Measurements from ENCODE around the gene TMEM263. TPM values are rescaled to one million over a fixed set of nuclear protein-coding genes. Genes with fewer than 3 reads are reported as not detected.

The TMEM263 gene
- total RNA-seq, 1 experiment from 2014 or later: 11.8 TPM

DNA sequence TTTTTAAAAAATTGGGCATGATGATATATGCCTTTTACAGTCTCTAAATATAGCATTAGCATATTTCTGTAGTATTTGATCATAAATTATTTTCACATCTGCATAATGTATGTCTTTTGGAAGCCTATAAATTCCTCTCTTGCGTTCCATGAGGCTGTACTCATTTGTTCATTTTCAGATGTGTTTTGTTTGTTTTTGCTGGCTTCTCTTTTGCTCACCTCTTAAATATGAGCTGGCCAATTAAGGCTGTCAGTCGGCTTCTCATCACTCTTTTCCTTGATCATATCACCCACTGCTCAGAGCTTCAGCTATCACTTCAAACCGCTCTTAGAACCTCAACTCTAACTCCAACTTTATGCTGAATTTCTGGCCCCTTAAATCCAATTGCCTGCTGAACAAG is 6.6 kb downstream of the TMEM263 start:
- WGBS (ENCODE audit: extremely low coverage, insufficient read length, low lambda C conversion rate): no CpG with 5 or more reads among the region's 3 CpGs
- H3K4me2 ChIP-seq (ENCODE audit: insufficient read depth, insufficient read length, low read length): no peak overlapping the region

More for the DNA sequence above, 6.6 kb downstream of the TMEM263 start:
- H4K8ac ChIP-seq (replicated peaks; ENCODE audit: insufficient read length, low read depth, low read length): no peak overlapping the region
- no peak overlapping the region for H4K91ac ChIP-seq (ENCODE audit: insufficient read length, low read depth, low read length)
- H3K79me1 ChIP-seq (ENCODE audit: insufficient read depth, low read depth, low read length, poor library complexity, severe bottlenecking): no peaks in the 10 kb centered on the region
- no peak overlapping the region for H3K18ac ChIP-seq (ENCODE audit: insufficient read length, low read depth, low read length)
- H3K4me1 ChIP-seq (ENCODE audit: insufficient read depth, low read length): no peaks in the 10 kb centered on the region
- no peak for DNase-seq
- no peaks in the 10 kb centered on the region for H3K9me3 ChIP-seq (ENCODE audit: control insufficient read depth, low read depth, low read length)
- H3K79me2 ChIP-seq (ENCODE audit: insufficient read depth, low read length): 0 out of 2 replicates have a peak, but pooled peaks cover 2% of the 10 kb centered on the region
- Mint-ChIP-seq H3K4me1 (peaks cover 6% of the 10 kb centered on the region in 2 experiments), H3K9me3 (no peaks in the 10 kb centered on the region), H3K4me3 (no peak overlapping the region), H3K27ac (no peak overlapping the region), H3K36me3 (ENCODE audit: insufficient read depth in 1 of 3, low read depth in 3 of 3) (peaks cover 0 to 4% (median 4%) of the 10 kb centered on the region in 3 experiments; a peak in 1 of 7 replicates), H3K27me3 (ENCODE audit: low read depth) (no peaks in the 10 kb centered on the region; the same call in 1 of the 2 replicates)
- no peak overlapping the region for H3T11ph ChIP-seq (ENCODE audit: low read length)
- no peak overlapping the region for H3K14ac ChIP-seq (ENCODE audit: insufficient read depth, low read length)
- no peak overlapping the region for H4K5ac ChIP-seq (ENCODE audit: insufficient read length, low read depth, low read length)
- H2BK5ac ChIP-seq (ENCODE audit: insufficient read length, low read length): no peak overlapping the region
- no peak overlapping the region for H3K27ac ChIP-seq (ENCODE audit: insufficient read length, low read depth, low read length)
- no peak overlapping the region for H3K4ac ChIP-seq (ENCODE audit: low read depth, low read length)
- no peaks in the 10 kb centered on the region for H4K20me1 ChIP-seq (ENCODE audit: control insufficient read depth, insufficient read depth, insufficient read length)
- H3K56ac ChIP-seq (ENCODE audit: insufficient read length, low read depth, low read length): no peak overlapping the region
- H2BK12ac ChIP-seq (ENCODE audit: insufficient read length, low read depth, low read length): no peak overlapping the region
- no peak overlapping the region for H3K23ac ChIP-seq (ENCODE audit: insufficient read length, low read depth, low read length)
- H2AK5ac ChIP-seq (ENCODE audit: insufficient read length, low read length): no peak overlapping the region
- H2BK20ac ChIP-seq (ENCODE audit: low read depth, low read length, poor library complexity, severe bottlenecking): no peak overlapping the region
- no peak overlapping the region for H2BK120ac ChIP-seq (ENCODE audit: low read depth, low read length, poor library complexity, severe bottlenecking)
- H3K23me2 ChIP-seq (ENCODE audit: insufficient read length, low read depth, low read length, poor library complexity, severe bottlenecking): no peaks in the 10 kb centered on the region
- no peak overlapping the region for H2BK15ac ChIP-seq (ENCODE audit: low read depth, low read length)
- no peak overlapping the region for H2AFZ ChIP-seq (ENCODE audit: low read length)
- no peak overlapping the region for H3K9ac ChIP-seq (ENCODE audit: extremely low read depth, insufficient read length, low read length)
- H3K27me3 ChIP-seq (ENCODE audit: insufficient read depth, low read length): no peaks in the 10 kb centered on the region
- TF ChIP-seq, protein P1, sequence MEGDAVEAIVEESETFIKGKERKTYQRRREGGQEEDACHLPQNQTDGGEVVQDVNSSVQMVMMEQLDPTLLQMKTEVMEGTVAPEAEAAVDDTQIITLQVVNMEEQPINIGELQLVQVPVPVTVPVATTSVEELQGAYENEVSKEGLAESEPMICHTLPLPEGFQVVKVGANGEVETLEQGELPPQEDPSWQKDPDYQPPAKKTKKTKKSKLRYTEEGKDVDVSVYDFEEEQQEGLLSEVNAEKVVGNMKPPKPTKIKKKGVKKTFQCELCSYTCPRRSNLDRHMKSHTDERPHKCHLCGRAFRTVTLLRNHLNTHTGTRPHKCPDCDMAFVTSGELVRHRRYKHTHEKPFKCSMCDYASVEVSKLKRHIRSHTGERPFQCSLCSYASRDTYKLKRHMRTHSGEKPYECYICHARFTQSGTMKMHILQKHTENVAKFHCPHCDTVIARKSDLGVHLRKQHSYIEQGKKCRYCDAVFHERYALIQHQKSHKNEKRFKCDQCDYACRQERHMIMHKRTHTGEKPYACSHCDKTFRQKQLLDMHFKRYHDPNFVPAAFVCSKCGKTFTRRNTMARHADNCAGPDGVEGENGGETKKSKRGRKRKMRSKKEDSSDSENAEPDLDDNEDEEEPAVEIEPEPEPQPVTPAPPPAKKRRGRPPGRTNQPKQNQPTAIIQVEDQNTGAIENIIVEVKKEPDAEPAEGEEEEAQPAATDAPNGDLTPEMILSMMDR (conservative IDR thresholded peaks at IDR 0.05): no peak

Measured in H9 (cell line).